OCI-LY7 (cell line): Measurements from ENCODE around the gene CRCP.

ENCODE experiments used
- EZH2phosphoT487 ChIP-seq: fragments of 200-600 bp; sonication (generic); IDR thresholded peaks from 2 replicates; pipeline ENCODE4 v1.6.1; 2018; ENCODE audit warnings: low read depth, borderline replicate concordance, mild to moderate bottlenecking, mixed run types, antibody characterized with exemption, low read length, moderate library complexity, mixed read lengths
- TF ChIP-seq, protein P1 (sequence below): fragments of 200-600 bp; sonication (generic); conservative IDR thresholded peaks from 2 replicates; pipeline ENCODE4 v1.5.1; 2014; ENCODE audit warnings: mild to moderate bottlenecking, antibody characterized with exemption, low read length, moderate library complexity, mixed read lengths

GRCh38 chr7:66188645-66189044 lies 74.0 kb downstream of the CRCP start:
- TF ChIP-seq, protein P1, sequence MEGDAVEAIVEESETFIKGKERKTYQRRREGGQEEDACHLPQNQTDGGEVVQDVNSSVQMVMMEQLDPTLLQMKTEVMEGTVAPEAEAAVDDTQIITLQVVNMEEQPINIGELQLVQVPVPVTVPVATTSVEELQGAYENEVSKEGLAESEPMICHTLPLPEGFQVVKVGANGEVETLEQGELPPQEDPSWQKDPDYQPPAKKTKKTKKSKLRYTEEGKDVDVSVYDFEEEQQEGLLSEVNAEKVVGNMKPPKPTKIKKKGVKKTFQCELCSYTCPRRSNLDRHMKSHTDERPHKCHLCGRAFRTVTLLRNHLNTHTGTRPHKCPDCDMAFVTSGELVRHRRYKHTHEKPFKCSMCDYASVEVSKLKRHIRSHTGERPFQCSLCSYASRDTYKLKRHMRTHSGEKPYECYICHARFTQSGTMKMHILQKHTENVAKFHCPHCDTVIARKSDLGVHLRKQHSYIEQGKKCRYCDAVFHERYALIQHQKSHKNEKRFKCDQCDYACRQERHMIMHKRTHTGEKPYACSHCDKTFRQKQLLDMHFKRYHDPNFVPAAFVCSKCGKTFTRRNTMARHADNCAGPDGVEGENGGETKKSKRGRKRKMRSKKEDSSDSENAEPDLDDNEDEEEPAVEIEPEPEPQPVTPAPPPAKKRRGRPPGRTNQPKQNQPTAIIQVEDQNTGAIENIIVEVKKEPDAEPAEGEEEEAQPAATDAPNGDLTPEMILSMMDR = no peak
- no peak for TF ChIP-seq EZH2phosphoT487
